LoVo (cell line): ENCODE results near the gene ALG1.
A peak's percentile ranks its signal among the peaks of the same experiment; 100 is the strongest.
"Not testable (repeated sequence)": the region's sequence is repeated elsewhere in the genome, so short reads cannot be mapped to it uniquely, and the experiment has no call there.

ENCODE experiments used
- DNase-seq: peaks from one replicate; pipeline ENCODE4 v3.0.0-alpha.2; 2016; ENCODE audit warnings: low spot score

The ALG1 gene

DNA sequence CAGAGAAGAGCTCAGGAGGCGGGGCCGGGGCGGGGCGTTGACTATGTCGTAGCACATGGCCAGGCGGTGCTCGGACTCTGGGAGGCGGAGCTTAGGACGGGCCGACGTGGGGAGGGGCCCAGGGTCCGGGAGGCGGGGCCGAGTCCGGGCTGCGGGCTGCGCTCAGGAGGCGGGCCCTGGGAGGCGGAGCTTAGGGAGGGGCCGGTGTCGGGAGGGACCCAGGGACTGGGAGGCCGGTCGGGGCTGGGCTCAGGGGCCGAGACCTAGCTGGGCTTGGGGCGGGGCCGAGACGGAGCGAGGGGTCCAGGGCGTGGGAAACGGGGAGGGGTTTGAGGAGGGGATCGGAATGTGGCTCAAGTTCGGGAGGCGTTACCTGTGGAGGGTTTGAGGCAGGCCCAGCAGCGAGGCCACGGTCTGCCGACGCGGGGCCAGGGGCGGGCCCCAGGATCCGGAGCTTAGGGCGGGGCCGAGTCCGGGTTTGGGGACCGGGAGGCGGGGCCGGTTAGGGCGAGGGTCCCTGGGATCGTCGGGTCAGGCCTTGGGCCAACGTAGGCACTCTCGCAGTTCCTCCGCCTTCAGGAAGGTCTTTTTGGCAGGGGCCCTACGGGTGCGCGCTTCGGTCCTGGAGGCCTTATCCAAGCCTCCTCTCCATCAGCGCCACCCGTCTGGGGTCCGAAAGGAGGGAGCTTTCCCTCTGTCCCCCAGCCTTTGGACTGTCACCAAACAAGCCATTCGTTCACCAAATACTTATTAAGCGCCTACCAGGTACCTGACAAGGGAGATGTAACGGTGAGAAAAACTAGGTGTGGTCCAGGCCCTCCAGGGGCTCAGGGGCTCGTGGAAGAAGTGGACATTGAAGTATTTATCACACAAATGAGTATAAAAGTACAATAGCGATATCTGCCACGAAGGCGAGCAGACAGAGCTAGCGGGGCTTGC, 26.8 kb downstream of the ALG1 start:
- DNase-seq: peak; percentile 48

DNA sequence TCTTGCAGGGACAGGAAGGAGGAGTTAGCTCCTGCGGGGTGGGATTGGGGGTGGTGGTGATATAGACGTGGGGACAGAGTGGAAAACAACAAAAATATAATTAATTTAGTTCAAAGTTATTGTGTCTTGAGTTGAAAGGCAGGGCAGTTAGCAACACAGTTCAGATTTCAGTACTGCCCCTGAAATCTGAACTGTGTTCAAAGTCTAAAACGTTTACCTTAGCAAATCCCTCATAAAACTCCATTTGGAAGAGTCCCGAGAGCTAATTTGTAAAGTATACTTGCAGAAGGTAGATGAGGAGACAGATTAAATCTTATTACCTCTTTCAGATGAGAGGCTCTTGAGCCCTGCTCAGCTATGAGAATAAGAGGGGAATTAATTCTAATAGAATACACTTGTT, 27.5 kb downstream of the ALG1 start:
- DNase-seq: not testable (repeated sequence)

GRCh38 chr16:5103296-5104032, 31.8 kb downstream of the ALG1 start:
- not testable (repeated sequence) for DNase-seq

DNA sequence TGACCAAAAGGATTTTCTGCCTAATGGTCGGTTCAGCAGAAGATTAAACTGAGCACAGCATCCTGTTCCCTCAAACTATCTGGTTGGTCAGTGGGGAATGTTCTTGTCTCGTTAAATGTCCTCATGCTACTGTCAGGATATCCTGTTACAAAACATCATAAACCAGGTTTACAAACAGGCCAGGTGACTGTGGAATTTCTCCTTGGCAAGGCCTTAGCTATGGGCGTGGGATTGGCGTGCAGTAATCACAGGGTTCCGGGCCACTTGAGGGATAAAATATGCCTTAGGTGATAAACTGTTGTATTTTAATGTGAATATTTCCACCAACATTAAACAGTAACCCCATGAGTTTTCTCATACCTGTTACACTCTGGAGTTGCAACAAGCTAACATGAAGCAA, 33.4 kb downstream of the ALG1 start:
- DNase-seq: peak; percentile 3

- no peak for DNase-seq
These were observed 37.0 kb downstream of the ALG1 start for GRCh38 chr16:5108505-5109158.

DNA sequence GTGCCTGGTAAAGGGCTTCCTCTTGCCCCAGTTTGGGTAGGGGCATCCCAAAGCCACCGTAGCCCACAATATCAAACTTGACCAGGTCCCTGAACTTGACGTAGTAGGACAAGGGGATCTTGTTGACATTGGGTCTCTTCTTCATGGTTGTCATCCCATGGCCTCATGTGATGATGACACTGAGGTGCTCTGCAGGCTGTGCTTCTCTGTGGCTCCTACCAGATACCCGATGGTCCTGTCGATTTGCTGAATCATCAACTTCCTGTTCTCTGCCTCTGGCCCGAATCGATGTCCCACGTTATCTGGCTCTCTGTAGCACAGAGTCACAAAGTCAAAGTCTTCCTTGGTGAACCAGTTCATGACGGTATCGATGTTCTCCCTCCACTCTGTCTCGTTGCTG, 39.3 kb downstream of the ALG1 start:
- not testable (repeated sequence) for DNase-seq

DNA sequence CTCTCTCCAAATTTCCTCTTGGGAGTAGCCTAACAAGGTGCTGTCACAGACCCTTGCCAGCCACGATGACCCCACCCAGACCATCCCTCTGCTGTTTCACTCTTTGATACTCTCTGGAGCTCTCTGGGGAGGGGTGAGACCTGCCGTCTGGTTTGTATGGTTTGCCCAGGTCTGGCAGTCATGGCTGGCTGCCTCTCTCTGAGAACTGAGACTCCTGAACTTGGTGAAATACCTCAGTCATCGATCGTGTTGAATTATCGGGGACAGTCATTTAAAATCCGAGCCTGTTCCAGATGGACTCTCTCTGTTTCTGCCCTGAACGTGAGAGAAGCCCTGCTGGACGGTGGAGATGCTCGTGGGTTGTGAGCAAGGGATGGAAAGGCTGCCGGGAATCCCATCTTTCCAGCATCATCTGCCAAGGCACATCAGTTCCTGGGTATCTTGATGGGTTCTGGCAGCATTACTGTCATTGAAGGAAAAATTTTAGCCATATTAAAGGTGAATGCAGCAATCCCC, 45.2 kb downstream of the ALG1 start:
- not testable (repeated sequence) for DNase-seq

DNA sequence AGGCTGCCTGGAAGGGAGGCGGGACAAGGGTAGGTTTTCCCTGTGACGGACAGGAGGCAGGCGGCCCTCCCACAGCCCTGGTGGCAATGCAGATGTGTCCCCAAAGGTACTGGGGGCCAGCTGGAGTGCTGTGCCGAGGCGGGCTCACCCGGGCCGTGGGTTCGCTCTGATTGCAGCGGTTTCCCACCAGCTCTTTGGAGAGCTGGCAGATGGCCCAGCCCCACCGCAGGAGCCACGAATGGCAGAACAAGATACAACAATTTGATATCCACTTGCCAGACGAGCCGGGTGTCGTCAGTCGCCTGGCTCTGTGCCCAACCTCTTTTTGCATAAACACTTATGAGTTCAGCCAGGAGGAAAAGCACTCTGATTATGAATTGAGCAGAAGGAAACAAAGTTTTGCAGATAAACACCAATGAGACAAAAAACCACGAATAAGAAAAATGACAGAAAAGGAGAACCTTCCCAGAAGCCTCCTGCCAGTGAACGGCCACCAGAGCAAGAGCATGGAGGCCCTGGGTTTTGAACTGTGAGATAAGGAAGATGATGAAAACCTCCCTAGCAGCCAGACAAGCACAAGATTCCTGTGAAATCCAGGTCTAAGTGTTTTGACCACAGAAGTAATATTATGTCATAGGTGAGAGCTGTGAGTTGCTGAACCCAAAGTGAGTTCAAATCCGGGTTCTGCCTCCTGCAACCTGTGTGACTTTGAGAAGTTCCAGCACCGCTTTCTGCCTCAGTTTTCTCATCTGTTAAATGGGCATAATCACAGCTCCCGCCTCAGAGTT, 45.9 kb downstream of the ALG1 start:
- DNase-seq: peak; percentile 1

DNA sequence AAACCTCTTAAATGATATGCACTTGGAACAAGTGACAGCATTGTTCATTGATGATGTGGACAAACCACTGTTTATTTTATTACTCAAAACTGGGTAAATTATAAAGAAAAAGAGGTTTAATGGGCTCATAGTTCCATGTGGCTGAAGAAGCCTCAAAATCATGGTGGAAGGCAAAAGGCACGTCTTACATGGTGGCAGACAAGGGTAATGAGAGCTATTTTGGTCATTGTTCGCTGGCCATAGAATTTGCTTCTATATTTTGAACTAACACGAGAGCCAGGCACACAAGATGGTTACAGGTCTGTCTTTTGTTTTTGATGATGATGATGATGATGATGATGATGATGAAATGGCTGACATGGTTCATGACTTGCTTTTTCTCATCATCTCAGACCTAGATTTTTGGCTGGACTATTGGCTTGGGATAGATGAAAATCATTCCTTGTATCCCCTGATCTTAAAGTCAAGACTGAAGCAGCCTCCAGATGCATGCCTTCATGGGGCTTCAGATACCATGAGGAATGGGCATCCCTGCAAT, 59.9 kb downstream of the ALG1 start:
- not testable (repeated sequence) for DNase-seq

GRCh38 chr16:5132915-5133600, 61.4 kb downstream of the ALG1 start:
- DNase-seq: not testable (repeated sequence)

GRCh38 chr16:5134739-5135452, 63.3 kb downstream of the ALG1 start:
- DNase-seq: not testable (repeated sequence)
